ENCODE measurements around the gene SNRNP35.

The SNRNP35 gene

DNA sequence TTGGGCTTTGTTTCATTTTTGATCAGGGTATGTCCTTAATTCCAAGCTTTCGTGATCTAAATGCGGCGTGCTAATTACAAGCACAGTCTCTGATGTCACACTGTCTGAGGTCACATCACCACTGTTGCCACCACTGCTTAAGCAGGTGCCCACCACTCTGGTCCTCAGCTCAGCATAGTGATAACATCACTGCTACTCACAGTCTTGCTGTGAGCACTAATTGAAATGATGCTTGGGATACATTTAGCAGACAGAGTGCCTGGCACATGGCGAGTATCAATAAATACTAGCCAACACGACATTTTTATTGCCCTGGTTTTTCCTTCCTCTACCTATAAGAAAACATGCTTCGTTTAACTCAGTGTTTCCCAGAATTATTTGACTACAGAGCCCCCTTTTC, 29.3 kb upstream of the SNRNP35 start:
- no peak for TF ChIP-seq POLR2AphosphoS5 (IDR thresholded peaks at IDR 0.05; ENCODE audit: low read depth, low read length)
- TF ChIP-seq SIN3A (IDR thresholded peaks at IDR 0.05; ENCODE audit: borderline replicate concordance, insufficient read depth, low read length) = no peak
- TF ChIP-seq, protein P1, sequence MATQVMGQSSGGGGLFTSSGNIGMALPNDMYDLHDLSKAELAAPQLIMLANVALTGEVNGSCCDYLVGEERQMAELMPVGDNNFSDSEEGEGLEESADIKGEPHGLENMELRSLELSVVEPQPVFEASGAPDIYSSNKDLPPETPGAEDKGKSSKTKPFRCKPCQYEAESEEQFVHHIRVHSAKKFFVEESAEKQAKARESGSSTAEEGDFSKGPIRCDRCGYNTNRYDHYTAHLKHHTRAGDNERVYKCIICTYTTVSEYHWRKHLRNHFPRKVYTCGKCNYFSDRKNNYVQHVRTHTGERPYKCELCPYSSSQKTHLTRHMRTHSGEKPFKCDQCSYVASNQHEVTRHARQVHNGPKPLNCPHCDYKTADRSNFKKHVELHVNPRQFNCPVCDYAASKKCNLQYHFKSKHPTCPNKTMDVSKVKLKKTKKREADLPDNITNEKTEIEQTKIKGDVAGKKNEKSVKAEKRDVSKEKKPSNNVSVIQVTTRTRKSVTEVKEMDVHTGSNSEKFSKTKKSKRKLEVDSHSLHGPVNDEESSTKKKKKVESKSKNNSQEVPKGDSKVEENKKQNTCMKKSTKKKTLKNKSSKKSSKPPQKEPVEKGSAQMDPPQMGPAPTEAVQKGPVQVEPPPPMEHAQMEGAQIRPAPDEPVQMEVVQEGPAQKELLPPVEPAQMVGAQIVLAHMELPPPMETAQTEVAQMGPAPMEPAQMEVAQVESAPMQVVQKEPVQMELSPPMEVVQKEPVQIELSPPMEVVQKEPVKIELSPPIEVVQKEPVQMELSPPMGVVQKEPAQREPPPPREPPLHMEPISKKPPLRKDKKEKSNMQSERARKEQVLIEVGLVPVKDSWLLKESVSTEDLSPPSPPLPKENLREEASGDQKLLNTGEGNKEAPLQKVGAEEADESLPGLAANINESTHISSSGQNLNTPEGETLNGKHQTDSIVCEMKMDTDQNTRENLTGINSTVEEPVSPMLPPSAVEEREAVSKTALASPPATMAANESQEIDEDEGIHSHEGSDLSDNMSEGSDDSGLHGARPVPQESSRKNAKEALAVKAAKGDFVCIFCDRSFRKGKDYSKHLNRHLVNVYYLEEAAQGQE (IDR thresholded peaks at IDR 0.05; ENCODE audit: insufficient read depth in 1 of 2, low read depth in 2 of 2, low read length in 2 of 2) = no peak
- no peak for TF ChIP-seq TAF1 (IDR thresholded peaks at IDR 0.05; ENCODE audit: borderline replicate concordance, insufficient read depth, low read length)
- TF ChIP-seq FOXP2 (optimal IDR thresholded peaks at IDR 0.05; ENCODE audit: borderline replicate concordance, extremely low read depth, extremely low read length, insufficient read depth) = no peak

- TF ChIP-seq FOXP2 (optimal IDR thresholded peaks at IDR 0.05; ENCODE audit: borderline replicate concordance, extremely low read depth, extremely low read length, insufficient read depth) (no peak), TAF1 (IDR thresholded peaks at IDR 0.05; ENCODE audit: borderline replicate concordance, insufficient read depth, low read length) (no peak), POLR2AphosphoS5 (IDR thresholded peaks at IDR 0.05; ENCODE audit: low read depth, low read length) (no peak), SIN3A (IDR thresholded peaks at IDR 0.05; ENCODE audit: borderline replicate concordance, insufficient read depth, low read length) (no peak)
- TF ChIP-seq, protein P1 (IDR thresholded peaks at IDR 0.05; ENCODE audit: insufficient read depth in 1 of 2, low read depth in 2 of 2, low read length in 2 of 2) = no peak
Measured at GRCh38 chr12:123433615-123434014, 24.3 kb upstream of the SNRNP35 start.

GRCh38 chr12:123435636-123436016, 22.3 kb upstream of the SNRNP35 start:
- TF ChIP-seq SIN3A (IDR thresholded peaks at IDR 0.05; ENCODE audit: borderline replicate concordance, insufficient read depth, low read length) = no peak
- TF ChIP-seq, protein P1 (IDR thresholded peaks at IDR 0.05; ENCODE audit: insufficient read depth in 1 of 2, low read depth in 2 of 2, low read length in 2 of 2) = no peak
- TF ChIP-seq POLR2AphosphoS5 (IDR thresholded peaks at IDR 0.05; ENCODE audit: low read depth, low read length) = no peak
- no peak for TF ChIP-seq FOXP2 (optimal IDR thresholded peaks at IDR 0.05; ENCODE audit: borderline replicate concordance, extremely low read depth, extremely low read length, insufficient read depth)
- TF ChIP-seq TAF1 (IDR thresholded peaks at IDR 0.05; ENCODE audit: borderline replicate concordance, insufficient read depth, low read length) = no peak

DNA sequence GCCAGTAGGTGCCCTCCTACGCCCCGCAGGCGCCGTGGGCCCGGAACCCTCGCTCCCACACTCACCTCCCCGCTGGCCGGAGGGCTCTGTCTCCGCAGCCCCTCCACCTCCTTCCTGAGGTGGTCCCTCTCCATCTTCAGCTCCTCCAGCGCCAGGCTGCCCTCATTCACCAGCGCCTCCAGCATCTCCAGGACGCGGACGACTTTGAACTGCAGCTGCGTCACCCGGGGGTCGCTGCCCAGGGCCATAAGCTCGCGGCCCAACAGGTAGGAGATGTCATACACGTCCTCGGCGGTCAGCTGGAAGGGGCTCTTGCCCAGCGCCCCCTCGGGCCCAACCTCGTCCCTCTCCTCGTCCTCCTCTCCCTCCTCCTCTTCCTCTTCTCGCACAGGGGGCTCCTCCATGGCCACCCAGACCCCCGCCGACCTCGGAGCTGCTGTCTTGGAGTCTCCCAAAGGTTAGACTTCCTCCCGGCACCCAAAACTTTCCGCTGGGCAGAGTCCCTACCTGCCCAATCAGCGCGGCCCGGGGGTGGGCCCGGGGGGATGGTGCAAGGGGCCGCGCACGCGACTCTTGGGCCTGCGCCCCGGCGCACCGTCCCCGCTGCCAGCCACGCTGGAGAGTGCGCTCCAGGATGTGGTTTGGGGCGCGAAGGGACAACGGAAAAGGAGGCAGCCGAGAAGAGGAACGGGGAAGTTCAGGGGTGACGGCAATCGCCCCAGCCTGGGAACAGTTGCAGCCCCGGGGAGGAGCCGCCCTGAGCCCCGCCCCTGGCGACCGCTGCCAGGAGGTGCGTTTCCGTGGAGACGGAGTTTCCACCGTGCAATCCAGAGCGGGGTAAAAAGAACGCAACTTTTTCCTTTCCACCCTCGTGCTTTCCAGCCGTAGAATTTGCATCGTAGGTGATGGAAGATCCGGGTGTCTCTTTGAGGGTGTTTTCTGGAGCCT, 21.6 kb upstream of the SNRNP35 start, which contains the start of gene RILPL2:
RILPL2 (minus strand) TSS at position 668 of the 948 bp plus-strand sequence; CDS start at position 404, 264 bp downstream.
- TF ChIP-seq FOXP2 (optimal IDR thresholded peaks at IDR 0.05; ENCODE audit: borderline replicate concordance, extremely low read depth, extremely low read length, insufficient read depth) (peak; percentile 70), TAF1 (IDR thresholded peaks at IDR 0.05; ENCODE audit: borderline replicate concordance, insufficient read depth, low read length) (no peak)

- TF ChIP-seq TAF1 (IDR thresholded peaks at IDR 0.05; ENCODE audit: borderline replicate concordance, insufficient read depth, low read length) (no peak), SIN3A (IDR thresholded peaks at IDR 0.05; ENCODE audit: borderline replicate concordance, insufficient read depth, low read length) (no peak), FOXP2 (optimal IDR thresholded peaks at IDR 0.05; ENCODE audit: borderline replicate concordance, extremely low read depth, extremely low read length, insufficient read depth) (no peak), POLR2AphosphoS5 (IDR thresholded peaks at IDR 0.05; ENCODE audit: low read depth, low read length) (no peak)
- TF ChIP-seq, protein P1 (IDR thresholded peaks at IDR 0.05; ENCODE audit: insufficient read depth in 1 of 2, low read depth in 2 of 2, low read length in 2 of 2) = no peak
Measured at GRCh38 chr12:123441523-123442164, 16.3 kb upstream of the SNRNP35 start.
